Neural crest cell (in vitro differentiated cells): ENCODE results near the gene CENPX. TPM values are rescaled to one million over a fixed set of nuclear protein-coding genes. Genes with fewer than 3 reads are reported as not detected.
A peak's percentile ranks its signal among the peaks of the same experiment; 100 is the strongest.

Experiments used
- DNase-seq: peaks from one replicate; pipeline ENCODE4 v3.0.0; 2021; ENCODE audit warnings: low read depth, mixed read lengths, low spot score
- H3K27ac Mint-ChIP-seq: one replicate; pipeline ENCODE4 v1.8.0; 2021; ENCODE audit warnings: mild to moderate bottlenecking, mixed read lengths; ENCODE audit not compliant: unreplicated experiment
- H3K27me3 Mint-ChIP-seq: 2 replicates; pipeline ENCODE4 v1.8.0; 2021; ENCODE audit warnings: low read depth, mild to moderate bottlenecking, mixed read lengths
- H3K36me3 Mint-ChIP-seq: 2 replicates; pipeline ENCODE4 v1.8.0; 2021; ENCODE audit warnings: low read depth, mild to moderate bottlenecking, mixed read lengths
- H3K4me1 Mint-ChIP-seq: 2 replicates; pipeline ENCODE4 v1.8.0; 2021; ENCODE audit warnings: mixed read lengths
- H3K4me3 Mint-ChIP-seq: one replicate; pipeline ENCODE4 v1.8.0; 2021; ENCODE audit warnings: mild to moderate bottlenecking, mixed read lengths
- H3K9me3 Mint-ChIP-seq: 2 replicates; pipeline ENCODE4 v1.8.0; 2021; ENCODE audit warnings: mixed read lengths
- total RNA-seq: library from RNA; stranded (reverse); gene quantifications from 2 replicates; pipeline ENCODE4 v1.2.1, GENCODE V29; 2021
- TF ChIP-seq, protein P1 (sequence below): fragments of 200-600 bp; sonication (generic); conservative IDR thresholded peaks from 2 replicates; pipeline ENCODE4 v1.5.0; 2021; ENCODE audit warnings: antibody characterized with exemption, mild to moderate bottlenecking

Gene CENPX
- total RNA-seq, 1 donor from 2014 or later = 135 TPM

DNA sequence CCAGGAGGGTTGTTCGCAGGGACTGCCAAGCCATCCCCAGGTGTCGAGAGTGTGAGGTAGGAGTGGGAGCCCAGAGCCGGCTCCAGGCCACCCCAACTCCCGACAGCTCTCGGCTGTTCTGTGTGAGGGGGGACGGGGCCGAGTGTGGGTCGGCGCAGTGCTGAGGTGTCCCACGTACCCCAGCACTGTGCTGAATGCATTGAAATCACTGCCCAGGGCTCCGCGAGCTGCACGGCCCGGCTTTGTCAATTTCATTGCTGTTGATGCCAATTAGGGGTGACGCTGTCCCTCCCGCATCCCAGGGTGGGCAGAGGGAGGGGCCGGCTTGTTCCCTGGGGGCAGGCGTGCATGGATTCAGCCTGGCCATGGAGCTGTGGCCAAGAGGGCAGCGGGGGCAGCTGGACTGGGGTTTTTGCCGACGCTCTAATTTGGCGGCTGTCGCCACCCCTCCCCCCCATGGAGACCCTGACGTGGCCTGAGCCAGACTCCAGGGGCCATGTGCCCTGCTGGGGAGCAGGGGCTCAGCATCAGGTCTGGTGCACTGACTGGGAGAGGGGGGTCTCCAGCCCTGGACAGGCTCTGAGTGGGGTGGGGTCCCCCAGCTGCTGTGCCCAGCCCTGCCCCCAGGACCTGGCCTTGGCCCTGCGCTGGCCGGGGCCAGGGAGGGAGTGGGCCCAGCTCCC lies 14.3 kb downstream of the CENPX start:
- H3K4me3 Mint-ChIP-seq = no peak overlapping the region
- no peaks in the 10 kb centered on the region for H3K9me3 Mint-ChIP-seq
- DNase-seq = no peak
- H3K27me3 Mint-ChIP-seq = no peaks in the 10 kb centered on the region
- H3K36me3 Mint-ChIP-seq = no peaks in the 10 kb centered on the region
- H3K4me1 Mint-ChIP-seq = peaks cover 19% of the 10 kb centered on the region
- no peak overlapping the region for H3K27ac Mint-ChIP-seq
- TF ChIP-seq, protein P1, sequence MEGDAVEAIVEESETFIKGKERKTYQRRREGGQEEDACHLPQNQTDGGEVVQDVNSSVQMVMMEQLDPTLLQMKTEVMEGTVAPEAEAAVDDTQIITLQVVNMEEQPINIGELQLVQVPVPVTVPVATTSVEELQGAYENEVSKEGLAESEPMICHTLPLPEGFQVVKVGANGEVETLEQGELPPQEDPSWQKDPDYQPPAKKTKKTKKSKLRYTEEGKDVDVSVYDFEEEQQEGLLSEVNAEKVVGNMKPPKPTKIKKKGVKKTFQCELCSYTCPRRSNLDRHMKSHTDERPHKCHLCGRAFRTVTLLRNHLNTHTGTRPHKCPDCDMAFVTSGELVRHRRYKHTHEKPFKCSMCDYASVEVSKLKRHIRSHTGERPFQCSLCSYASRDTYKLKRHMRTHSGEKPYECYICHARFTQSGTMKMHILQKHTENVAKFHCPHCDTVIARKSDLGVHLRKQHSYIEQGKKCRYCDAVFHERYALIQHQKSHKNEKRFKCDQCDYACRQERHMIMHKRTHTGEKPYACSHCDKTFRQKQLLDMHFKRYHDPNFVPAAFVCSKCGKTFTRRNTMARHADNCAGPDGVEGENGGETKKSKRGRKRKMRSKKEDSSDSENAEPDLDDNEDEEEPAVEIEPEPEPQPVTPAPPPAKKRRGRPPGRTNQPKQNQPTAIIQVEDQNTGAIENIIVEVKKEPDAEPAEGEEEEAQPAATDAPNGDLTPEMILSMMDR = no peak

GRCh38 chr17:82007495-82008257 lies 15.0 kb downstream of the CENPX start:
- Mint-ChIP-seq H3K27ac (no peak overlapping the region), H3K4me3 (no peak overlapping the region), H3K27me3 (no peaks in the 10 kb centered on the region), H3K9me3 (no peaks in the 10 kb centered on the region), H3K36me3 (no peaks in the 10 kb centered on the region), H3K4me1 (peaks cover 21% of the 10 kb centered on the region)
- TF ChIP-seq, protein P1 = no peak
- DNase-seq = no peak

- H3K4me3 Mint-ChIP-seq = no peak overlapping the region
- no peak overlapping the region for H3K27ac Mint-ChIP-seq
- H3K4me1 Mint-ChIP-seq = peaks cover 20% of the 10 kb centered on the region
- no peak for DNase-seq
- no peaks in the 10 kb centered on the region for H3K9me3 Mint-ChIP-seq
- TF ChIP-seq, protein P1 = no peak
- no peaks in the 10 kb centered on the region for H3K36me3 Mint-ChIP-seq
- no peaks in the 10 kb centered on the region for H3K27me3 Mint-ChIP-seq
Measured at GRCh38 chr17:82007228-82007494, 15.5 kb downstream of the CENPX start.

- Mint-ChIP-seq H3K27ac (no peak overlapping the region), H3K36me3 (no peaks in the 10 kb centered on the region), H3K9me3 (no peaks in the 10 kb centered on the region), H3K4me1 (peaks cover 17% of the 10 kb centered on the region), H3K27me3 (no peaks in the 10 kb centered on the region), H3K4me3 (peak overlapping the region; percentile 27)
- no peak for DNase-seq
- TF ChIP-seq, protein P1 = no peak
Measured at GRCh38 chr17:82006468-82007227, 16.0 kb downstream of the CENPX start.

GRCh38 chr17:82005701-82006348 lies 16.9 kb downstream of the CENPX start:
- no peaks in the 10 kb centered on the region for H3K9me3 Mint-ChIP-seq
- no peaks in the 10 kb centered on the region for H3K36me3 Mint-ChIP-seq
- no peaks in the 10 kb centered on the region for H3K27me3 Mint-ChIP-seq
- H3K4me3 Mint-ChIP-seq = peak overlapping the region; percentile 27
- H3K27ac Mint-ChIP-seq = no peak overlapping the region
- peaks cover 17% of the 10 kb centered on the region for H3K4me1 Mint-ChIP-seq
- TF ChIP-seq, protein P1 = no peak
- DNase-seq = no peak
